Neuronal stem cell (in vitro differentiated cells): ENCODE results near the gene CROCC.
"Not testable (repeated sequence)": the region's sequence is repeated elsewhere in the genome, so short reads cannot be mapped to it uniquely, and the experiment has no call there.

Source experiments
- DNase-seq: peaks from one replicate; pipeline ENCODE4 v3.0.0-alpha.2; 2013; ENCODE audit warnings: low spot score
- H2AFZ ChIP-seq: one replicate; pipeline ENCODE4 v1.6.1; 2013; ENCODE audit warnings: mild to moderate bottlenecking, low read length, inconsistent platforms
- H2AK5ac ChIP-seq: 2 replicates; pipeline ENCODE4 v1.6.1; 2013; ENCODE audit warnings: low read depth, mild to moderate bottlenecking, inconsistent platforms, low read length, moderate library complexity, mixed read lengths
- H2BK120ac ChIP-seq: 2 replicates; pipeline ENCODE4 v1.6.1; 2013; ENCODE audit warnings: low read depth, mild to moderate bottlenecking, inconsistent platforms, low read length, moderate library complexity, mixed read lengths
- H2BK12ac ChIP-seq: one replicate; pipeline ENCODE4 v1.6.1; 2013; ENCODE audit warnings: low read length, inconsistent platforms
- H2BK15ac ChIP-seq: 2 replicates; pipeline ENCODE4 v1.6.1; 2013; ENCODE audit warnings: mild to moderate bottlenecking, low read length, inconsistent platforms, mixed read lengths
- H2BK5ac ChIP-seq: one replicate; pipeline ENCODE4 v1.6.1; 2013; ENCODE audit warnings: inconsistent platforms, mild to moderate bottlenecking, low read length, moderate library complexity
- H3K14ac ChIP-seq: one replicate; pipeline ENCODE4 v1.6.1; 2013; ENCODE audit warnings: low read length, inconsistent platforms
- H3K18ac ChIP-seq: 2 replicates; pipeline ENCODE4 v1.6.1; 2013; ENCODE audit warnings: low read length, inconsistent platforms
- H3K23ac ChIP-seq: 2 replicates; pipeline ENCODE4 v1.6.1; 2013; ENCODE audit warnings: low read depth, mild to moderate bottlenecking, mixed read lengths, low read length, inconsistent platforms; ENCODE audit not compliant: poor library complexity
- H3K27ac ChIP-seq: replicated peaks from 3 replicates; pipeline ENCODE4 v1.5.1; 2013; ENCODE audit warnings: low read length, inconsistent platforms
- H3K27me3 ChIP-seq, 3 experiments: 2 replicates each; pipeline ENCODE4 v1.6.1; 2013; ENCODE audit warnings: low read length in 3 of 3, mild to moderate bottlenecking in 2 of 3, inconsistent platforms in 1 of 3, low read depth in 1 of 3, mixed read lengths in 1 of 3, moderate library complexity in 1 of 3; ENCODE audit not compliant: control insufficient read depth in 3 of 3, insufficient read depth in 3 of 3
- H3K36me3 ChIP-seq, 2 donors: replicated peaks in 1 of 2; 2 replicates each; pipeline ENCODE4 v1.6.1; 2013; ENCODE audit warnings: low read length in 2 of 2; ENCODE audit not compliant: control insufficient read depth in 2 of 2, insufficient read depth in 2 of 2
- H3K4ac ChIP-seq: 2 replicates; pipeline ENCODE4 v1.6.1; 2013; ENCODE audit warnings: inconsistent platforms, mild to moderate bottlenecking, low read length, moderate library complexity
- H3K4me1 ChIP-seq, 2 donors: 1 replicate in 1 of 2; 2 replicates in 1 of 2; pipeline ENCODE4 v1.6.1; 2013; ENCODE audit warnings: low read length in 2 of 2, low read depth in 1 of 2; ENCODE audit not compliant: control insufficient read depth in 2 of 2, insufficient read depth in 1 of 2
- H3K4me2 ChIP-seq: one replicate; pipeline ENCODE4 v1.6.1; 2013; ENCODE audit warnings: mild to moderate bottlenecking, low read length, inconsistent platforms; ENCODE audit not compliant: insufficient read depth, poor library complexity, severe bottlenecking
- H3K4me3 ChIP-seq, 2 donors: 2 replicates each; pipeline ENCODE4 v1.5.1; 2013; ENCODE audit warnings: low read length in 2 of 2, mild to moderate bottlenecking in 2 of 2, inconsistent platforms in 1 of 2, moderate library complexity in 1 of 2
- H3K79me1 ChIP-seq: one replicate; pipeline ENCODE4 v1.6.1; 2013; ENCODE audit warnings: low read depth, mild to moderate bottlenecking, inconsistent platforms, low read length, moderate library complexity
- H3K9ac ChIP-seq: one replicate; pipeline ENCODE4 v1.6.1; 2013; ENCODE audit warnings: mild to moderate bottlenecking, low read depth, low read length, inconsistent platforms; ENCODE audit not compliant: poor library complexity
- H3K9me3 ChIP-seq, 2 donors: replicated peaks in 1 of 2; 2 replicates each; pipeline versions ENCODE3 to v1.6.1; 2013; ENCODE audit warnings: low read length in 2 of 2, mild to moderate bottlenecking in 2 of 2, inconsistent platforms in 1 of 2, low read depth in 1 of 2, mixed read lengths in 1 of 2, moderate library complexity in 1 of 2; ENCODE audit not compliant: control insufficient read depth in 2 of 2, insufficient read depth in 1 of 2
- H4K8ac ChIP-seq: one replicate; pipeline ENCODE4 v1.6.1; 2013; ENCODE audit warnings: low read depth, mild to moderate bottlenecking, inconsistent platforms, low read length, moderate library complexity
- H4K91ac ChIP-seq: one replicate; pipeline ENCODE4 v1.6.1; 2013; ENCODE audit warnings: low read length, low read depth, mild to moderate bottlenecking, inconsistent platforms; ENCODE audit not compliant: poor library complexity
- WGBS, 2 donors: extraction: QIAGEN DNeasy Blood & Tissue Kit; methylation state at CpG; one replicate each; pipeline ENCODE4 v1.1.7; 2013; ENCODE audit warnings: missing lambda C conversion rate in 2 of 2, mixed read lengths in 1 of 2; ENCODE audit not compliant: insufficient read length in 2 of 2, insufficient replicate concordance in 1 of 2; ENCODE audit errors: extremely low coverage in 2 of 2; 5-methylcytosine and 5-hydroxymethylcytosine counted together

CROCC gene

DNA sequence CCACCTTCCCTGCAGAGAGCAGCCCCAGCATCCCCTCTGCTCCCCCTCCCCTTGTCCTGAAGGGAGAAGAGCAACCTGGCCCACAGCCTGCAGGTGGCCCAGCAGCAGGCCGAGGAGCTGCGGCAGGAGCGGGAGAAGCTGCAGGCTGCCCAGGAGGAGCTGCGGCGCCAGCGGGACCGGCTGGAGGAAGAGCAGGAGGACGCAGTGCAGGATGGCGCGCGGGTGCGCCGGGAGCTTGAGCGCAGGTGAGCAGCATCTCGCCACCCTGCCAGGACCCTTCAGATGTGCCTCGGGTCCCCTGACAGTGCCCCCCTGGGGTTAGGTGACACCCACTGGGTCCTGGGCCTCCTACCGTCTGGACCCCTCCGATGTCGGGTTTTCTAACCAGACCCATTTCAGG is 22.3 kb downstream of the CROCC start:
- H3K27ac ChIP-seq, result no peak overlapping the region
- no peak overlapping the region for H3K9ac ChIP-seq
- no peak overlapping the region for H3K14ac ChIP-seq
- WGBS, 2 donors, result no CpG with 5 or more reads among the region's 19 CpGs
- H4K8ac ChIP-seq, result no peak overlapping the region
- H3K27me3 ChIP-seq, result no peaks in the 10 kb centered on the region
- H3K79me1 ChIP-seq, result peaks cover 2% of the 10 kb centered on the region
- H2BK15ac ChIP-seq, result no peak overlapping the region
- no peak overlapping the region for H3K18ac ChIP-seq
- H4K91ac ChIP-seq, result no peak overlapping the region
- no peak overlapping the region for H3K4me3 ChIP-seq
- H2AFZ ChIP-seq, result no peak overlapping the region
- no peak for DNase-seq
- peaks cover 29 to 45% of the 10 kb centered on the region in 2 donors for H3K36me3 ChIP-seq
- H3K4ac ChIP-seq, result no peak overlapping the region
- no peak overlapping the region for H2BK5ac ChIP-seq
- no peak overlapping the region for H2BK120ac ChIP-seq
- H3K9me3 ChIP-seq, result no peaks in the 10 kb centered on the region
- no peaks in the 10 kb centered on the region for H3K4me1 ChIP-seq
- H3K23ac ChIP-seq, result no peak overlapping the region
- no peak overlapping the region for H2AK5ac ChIP-seq
- no peak overlapping the region for H2BK12ac ChIP-seq
- no peak overlapping the region for H3K4me2 ChIP-seq

DNA sequence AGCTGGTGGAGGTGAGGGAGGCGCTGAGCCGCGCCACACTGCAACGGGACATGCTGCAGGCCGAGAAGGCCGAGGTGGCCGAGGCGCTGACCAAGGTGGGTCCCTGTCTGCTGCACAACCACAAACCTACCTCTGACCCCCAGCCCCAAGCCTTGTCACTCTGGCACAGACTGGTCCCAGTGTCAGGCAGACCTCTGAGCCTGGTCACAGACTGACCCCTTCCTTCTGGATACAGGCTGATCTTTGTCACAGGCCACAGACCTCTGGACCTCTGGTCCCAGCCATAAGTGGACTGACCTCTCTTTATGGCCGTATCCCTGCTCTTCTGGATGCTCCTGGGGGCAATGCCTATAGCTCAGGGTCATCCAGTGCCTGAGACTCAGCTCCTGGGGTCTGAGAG is 23.8 kb downstream of the CROCC start:
- H3K79me1 ChIP-seq, H3K4me3 ChIP-seq, H2BK5ac ChIP-seq, H3K23ac ChIP-seq, H3K27me3 ChIP-seq, H3K27ac ChIP-seq, H4K8ac ChIP-seq, H3K14ac ChIP-seq, H3K18ac ChIP-seq, H3K4me2 ChIP-seq, H3K9ac ChIP-seq, H3K4ac ChIP-seq, DNase-seq, H2AK5ac ChIP-seq, H4K91ac ChIP-seq, H2BK120ac ChIP-seq, H2AFZ ChIP-seq, H3K9me3 ChIP-seq, H3K4me1 ChIP-seq, H2BK15ac ChIP-seq, H2BK12ac ChIP-seq: not testable (repeated sequence)
- WGBS, 2 donors, result no CpG with 5 or more reads among the region's 9 CpGs
- peaks cover 26 to 41% of the 10 kb centered on the region in 2 donors for H3K36me3 ChIP-seq

DNA sequence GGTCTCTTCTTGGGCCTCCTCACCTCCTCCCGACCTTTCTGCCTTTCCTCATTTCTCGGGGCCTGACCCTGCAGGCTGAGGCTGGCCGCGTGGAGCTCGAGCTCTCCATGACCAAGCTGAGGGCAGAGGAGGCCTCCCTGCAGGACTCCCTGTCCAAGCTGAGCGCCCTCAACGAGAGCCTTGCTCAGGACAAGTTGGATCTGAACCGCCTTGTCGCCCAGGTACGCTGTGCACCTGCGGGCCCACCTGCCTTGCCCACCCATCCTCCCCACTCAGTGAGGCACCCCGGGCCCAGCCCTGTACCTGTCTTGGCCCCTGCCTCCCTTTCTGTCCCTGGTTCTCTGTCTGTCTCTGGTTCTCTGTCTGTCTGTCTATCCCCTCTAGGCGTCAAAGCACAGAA is 24.5 kb downstream of the CROCC start:
- not testable (repeated sequence) for H2BK15ac ChIP-seq, H2BK5ac ChIP-seq, H2AFZ ChIP-seq, H4K91ac ChIP-seq, H3K79me1 ChIP-seq, H3K4me2 ChIP-seq, H4K8ac ChIP-seq, H3K27me3 ChIP-seq, H3K4ac ChIP-seq, H2BK120ac ChIP-seq, DNase-seq, H3K4me1 ChIP-seq, H3K14ac ChIP-seq, H3K27ac ChIP-seq, H2AK5ac ChIP-seq, H3K9ac ChIP-seq, H3K23ac ChIP-seq, H3K4me3 ChIP-seq, H2BK12ac ChIP-seq, H3K18ac ChIP-seq, H3K9me3 ChIP-seq
- WGBS, 2 donors, result no CpG with 5 or more reads among the region's 13 CpGs
- H3K36me3 ChIP-seq, result peaks cover 26 to 36% of the 10 kb centered on the region in 2 donors

DNA sequence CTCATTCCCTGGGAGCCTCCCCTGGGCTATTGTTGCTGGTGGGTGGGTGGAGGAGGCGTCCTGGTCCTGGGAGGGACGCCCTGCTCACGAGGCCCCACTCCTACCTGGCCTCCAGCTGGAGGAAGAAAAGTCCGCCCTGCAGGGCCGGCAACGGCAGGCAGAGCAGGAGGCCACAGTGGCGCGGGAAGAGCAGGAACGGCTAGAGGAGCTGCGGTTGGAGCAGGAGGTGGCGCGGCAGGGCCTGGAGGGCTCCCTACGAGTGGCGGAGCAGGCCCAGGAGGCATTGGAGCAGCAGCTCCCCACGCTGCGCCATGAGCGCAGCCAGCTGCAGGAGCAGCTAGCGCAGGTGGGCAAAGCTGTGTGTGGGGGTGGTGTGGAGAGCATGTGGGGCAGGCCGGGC is 24.9 kb downstream of the CROCC start:
- Histone ChIP-seq H3K9ac (no peak overlapping the region), H2BK120ac (no peak overlapping the region), H3K23ac (no peak overlapping the region), H4K8ac (no peak overlapping the region), H3K4me2 (no peak overlapping the region), H3K14ac (no peak overlapping the region), H3K27me3 (no peaks in the 10 kb centered on the region), H3K79me1 (peaks cover 2% of the 10 kb centered on the region), H4K91ac (no peak overlapping the region), H2BK5ac (no peak overlapping the region), H2AFZ (no peak overlapping the region), H2AK5ac (no peak overlapping the region), H3K4me3 (no peak overlapping the region), H2BK12ac (no peak overlapping the region), H2BK15ac (no peak overlapping the region), H3K36me3 (peaks cover 28 to 35% of the 10 kb centered on the region in 2 donors), H3K9me3 (no peaks in the 10 kb centered on the region), H3K18ac (no peak overlapping the region), H3K4me1 (no peaks in the 10 kb centered on the region), H3K4ac (no peak overlapping the region), H3K27ac (no peak overlapping the region)
- no CpG with 5 or more reads among the region's 19 CpGs for WGBS, 2 donors
- no peak for DNase-seq
